Ishikawa (cell line): ENCODE measurements around the gene MOB3B.

ENCODE experiments used
- CEBPB ChIP-seq: IDR thresholded peaks from 2 replicates; pipeline ENCODE4 v1.6.1; 2012
- CREB1 ChIP-seq: IDR thresholded peaks from 2 replicates; pipeline ENCODE4 v1.6.1; 2012; ENCODE audit warnings: low read depth
- EGR1 ChIP-seq: IDR thresholded peaks from 2 replicates; pipeline ENCODE4 v1.6.1; 2012
- EP300 ChIP-seq: IDR thresholded peaks from 2 replicates; pipeline ENCODE4 v1.6.1; 2012; ENCODE audit warnings: borderline replicate concordance
- FOXM1 ChIP-seq: IDR thresholded peaks from 2 replicates; pipeline ENCODE4 v1.6.1; 2012; ENCODE audit warnings: low read depth, borderline replicate concordance
- NFIC ChIP-seq: IDR thresholded peaks from 2 replicates; pipeline ENCODE4 v1.6.1; 2012
- RAD21 ChIP-seq: IDR thresholded peaks from 2 replicates; pipeline ENCODE4 v1.6.1; 2012; ENCODE audit warnings: low read depth
- REST ChIP-seq: IDR thresholded peaks from 2 replicates; pipeline ENCODE4 v1.6.1; 2012; ENCODE audit warnings: low read depth, mild to moderate bottlenecking
- TAF1 ChIP-seq: IDR thresholded peaks from 2 replicates; pipeline ENCODE4 v1.6.1; 2012; ENCODE audit warnings: low read depth, mild to moderate bottlenecking
- TCF12 ChIP-seq: IDR thresholded peaks from 2 replicates; pipeline ENCODE4 v1.6.1; 2012; ENCODE audit warnings: low read depth
- TEAD4 ChIP-seq: IDR thresholded peaks from 2 replicates; pipeline ENCODE4 v1.6.1; 2012
- YY1 ChIP-seq: IDR thresholded peaks from 2 replicates; pipeline ENCODE4 v1.6.1; 2012; ENCODE audit warnings: low read depth
- ZBTB7A ChIP-seq: IDR thresholded peaks from 2 replicates; pipeline ENCODE4 v1.6.1; 2012; ENCODE audit warnings: low read depth
- TF ChIP-seq, protein P1 (sequence below): IDR thresholded peaks from 2 replicates; pipeline ENCODE4 v1.6.1; 2012
- TF ChIP-seq, protein P2 (sequence below): IDR thresholded peaks from 2 replicates; pipeline ENCODE4 v1.6.1; 2012

Gene MOB3B

DNA sequence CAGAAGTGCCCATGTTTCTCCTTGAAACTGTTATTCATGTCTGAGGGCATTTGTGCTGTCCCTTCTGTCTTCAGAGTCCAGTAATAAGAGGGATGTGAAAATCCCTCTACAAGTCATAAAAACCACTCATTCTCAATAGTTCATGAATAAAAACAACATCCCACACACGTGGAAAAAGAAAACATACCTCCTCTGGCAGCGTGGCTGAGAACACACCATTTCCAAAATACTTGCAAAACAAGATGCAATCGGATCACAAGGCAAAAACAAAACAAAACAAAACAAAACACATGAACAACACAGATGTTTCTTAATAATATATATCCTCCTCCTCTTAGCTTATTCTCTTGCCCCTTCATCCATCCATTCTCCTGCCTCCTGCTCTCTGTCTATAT, 161.7 kb downstream of the MOB3B start:
- TF ChIP-seq TCF12 (no peak), FOXM1 (no peak), CREB1 (no peak), CEBPB (no peak), TEAD4 (no peak)

GRCh38 chr9:27367175-27367798, 162.3 kb downstream of the MOB3B start:
- TF ChIP-seq CEBPB = no peak
- TF ChIP-seq CREB1 = no peak
- TF ChIP-seq, protein P1, sequence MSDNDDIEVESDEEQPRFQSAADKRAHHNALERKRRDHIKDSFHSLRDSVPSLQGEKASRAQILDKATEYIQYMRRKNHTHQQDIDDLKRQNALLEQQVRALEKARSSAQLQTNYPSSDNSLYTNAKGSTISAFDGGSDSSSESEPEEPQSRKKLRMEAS = no peak
- TF ChIP-seq EGR1 = no peak
- no peak for TF ChIP-seq TEAD4
- TF ChIP-seq RAD21 = no peak
- TF ChIP-seq NFIC = no peak
- TF ChIP-seq TCF12 = no peak
- TF ChIP-seq, protein P2, sequence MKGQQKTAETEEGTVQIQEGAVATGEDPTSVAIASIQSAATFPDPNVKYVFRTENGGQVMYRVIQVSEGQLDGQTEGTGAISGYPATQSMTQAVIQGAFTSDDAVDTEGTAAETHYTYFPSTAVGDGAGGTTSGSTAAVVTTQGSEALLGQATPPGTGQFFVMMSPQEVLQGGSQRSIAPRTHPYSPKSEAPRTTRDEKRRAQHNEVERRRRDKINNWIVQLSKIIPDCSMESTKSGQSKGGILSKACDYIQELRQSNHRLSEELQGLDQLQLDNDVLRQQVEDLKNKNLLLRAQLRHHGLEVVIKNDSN = no peak
- no peak for TF ChIP-seq REST
- TF ChIP-seq EP300 = no peak
- no peak for TF ChIP-seq FOXM1
- no peak for TF ChIP-seq TAF1
- TF ChIP-seq YY1 = no peak
- no peak for TF ChIP-seq ZBTB7A

DNA sequence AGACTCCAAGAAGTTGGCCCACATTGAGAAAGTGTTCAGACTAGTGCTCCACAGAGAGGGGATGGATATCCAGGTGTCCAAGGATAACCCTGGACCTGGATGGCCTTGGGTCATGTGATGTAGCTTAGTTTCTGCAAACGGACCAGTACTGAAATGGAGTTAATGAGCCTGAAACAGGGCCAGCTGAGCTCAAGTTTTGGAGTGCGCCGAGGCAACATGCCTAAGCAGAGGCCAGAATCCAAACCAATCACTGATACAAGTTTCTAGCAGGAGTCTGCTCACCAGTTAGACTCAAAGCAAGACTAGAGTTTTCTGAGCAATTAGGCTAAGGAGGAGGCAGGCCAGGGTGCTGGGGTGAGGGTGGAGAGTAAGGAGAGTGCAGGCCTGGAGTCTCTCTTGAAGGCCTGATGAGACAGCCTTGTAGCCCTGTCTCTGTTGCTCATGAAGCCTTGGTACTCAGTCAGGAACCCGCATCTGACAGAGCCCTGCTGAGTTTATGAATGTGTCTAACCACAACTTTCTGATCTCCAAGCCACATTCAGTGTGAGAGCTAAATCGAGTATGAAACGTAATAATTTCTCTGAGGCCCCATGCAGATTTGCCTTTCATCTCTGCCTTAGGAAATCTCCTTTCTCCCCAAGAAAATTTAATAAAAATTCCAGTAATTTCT, 163.8 kb downstream of the MOB3B start:
- TF ChIP-seq TEAD4 (no peak), TCF12 (no peak), REST (no peak), NFIC (no peak), ZBTB7A (no peak), RAD21 (no peak)

DNA sequence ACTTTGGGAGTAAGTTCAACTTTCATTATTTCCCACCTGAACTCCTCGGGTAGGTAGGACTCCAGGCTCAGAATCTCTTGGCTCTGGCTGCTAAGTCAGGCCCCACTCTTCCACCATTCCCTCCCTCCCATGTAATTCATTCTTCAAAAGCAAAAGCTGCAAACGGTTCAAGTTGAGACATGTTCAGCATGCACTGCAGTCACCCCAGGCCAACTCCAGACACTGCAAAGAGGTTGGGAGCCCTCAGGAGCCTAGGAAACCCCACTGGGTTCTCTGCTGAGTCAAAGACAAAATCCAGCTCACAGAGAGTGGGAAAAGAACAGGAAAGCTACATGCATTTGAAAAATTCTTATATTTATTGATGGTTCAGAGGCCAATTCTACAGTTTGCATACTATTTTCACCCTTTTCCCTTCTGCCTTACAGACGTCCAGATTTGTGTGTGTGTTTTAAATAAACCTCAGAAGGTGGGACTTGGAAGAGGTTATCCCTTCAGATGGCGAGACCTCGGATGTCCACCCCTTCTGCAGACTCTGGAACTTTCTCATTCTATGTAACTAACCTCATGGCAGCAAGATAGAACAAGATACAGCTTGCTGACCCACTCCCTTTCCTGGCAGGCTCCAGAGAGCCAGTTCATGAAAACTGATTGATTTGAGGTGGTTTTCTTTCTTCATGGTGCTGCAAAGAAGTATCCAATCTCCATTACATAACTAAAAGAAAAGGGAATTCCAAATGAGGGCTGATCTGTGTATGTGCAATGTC, 167.0 kb downstream of the MOB3B start:
- TF ChIP-seq EGR1 (no peak), TAF1 (no peak), RAD21 (no peak), CEBPB (no peak), TCF12 (no peak), CREB1 (no peak), YY1 (no peak), EP300 (no peak)
- TF ChIP-seq, protein P2 = no peak

GRCh38 chr9:27361492-27361891, 168.1 kb downstream of the MOB3B start:
- no peak for TF ChIP-seq CEBPB
- TF ChIP-seq YY1 = no peak
- TF ChIP-seq CREB1 = no peak
- no peak for TF ChIP-seq REST
- no peak for TF ChIP-seq EP300
- no peak for TF ChIP-seq TAF1
- no peak for TF ChIP-seq EGR1
- no peak for TF ChIP-seq RAD21
- no peak for TF ChIP-seq NFIC
- TF ChIP-seq, protein P2 = no peak
- no peak for TF ChIP-seq TEAD4
